ENCODE measurements around the gene TMEM52B. TPM values are rescaled to one million over a fixed set of nuclear protein-coding genes. Genes with fewer than 3 reads are reported as not detected.

The TMEM52B gene
- total RNA-seq (2021) = 0.24 TPM in 1 of 2 replicates, not detected in the other
- percentile 8 among the genes with signal in this experiment for Bru-seq, nascent RNA
- percentile 7 among the genes with signal in this experiment for BruChase-seq, experiment 1, labeled RNA remaining after a 2-hour chase
- BruChase-seq, experiment 2, labeled RNA remaining after a 6-hour chase = percentile 14 among the genes with signal in this experiment
- long read RNA-seq = 0 reads

DNA sequence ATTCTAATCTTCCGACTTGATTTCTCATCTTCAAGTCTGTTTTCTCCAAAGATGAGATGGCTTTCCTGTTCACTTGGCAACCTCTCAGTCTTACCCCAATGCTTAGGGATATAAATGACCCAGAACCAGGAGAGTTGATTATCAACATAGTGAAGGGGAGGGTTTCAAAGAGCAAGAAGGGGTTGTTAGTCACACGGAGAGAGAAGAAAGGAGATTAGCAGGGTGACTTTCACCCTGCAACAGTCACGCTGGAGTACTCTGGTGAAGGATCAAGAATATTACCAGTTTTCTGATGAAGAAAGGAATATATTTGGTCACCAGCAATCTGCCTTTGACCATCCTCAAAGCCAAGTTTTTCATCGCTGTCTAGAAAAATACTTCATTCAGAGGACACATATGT lies at the start of gene TMEM52B:
Gene TMEM52B, plus strand, starts transcription at position 212 of the 400 bp plus-strand sequence. CDS start 543 bp downstream, outside the sequence.
- H3K9me3 ChIP-seq (ENCODE audit: low read depth, low read length, poor library complexity, severe bottlenecking) = no peaks in the 10 kb centered on the region

DNA sequence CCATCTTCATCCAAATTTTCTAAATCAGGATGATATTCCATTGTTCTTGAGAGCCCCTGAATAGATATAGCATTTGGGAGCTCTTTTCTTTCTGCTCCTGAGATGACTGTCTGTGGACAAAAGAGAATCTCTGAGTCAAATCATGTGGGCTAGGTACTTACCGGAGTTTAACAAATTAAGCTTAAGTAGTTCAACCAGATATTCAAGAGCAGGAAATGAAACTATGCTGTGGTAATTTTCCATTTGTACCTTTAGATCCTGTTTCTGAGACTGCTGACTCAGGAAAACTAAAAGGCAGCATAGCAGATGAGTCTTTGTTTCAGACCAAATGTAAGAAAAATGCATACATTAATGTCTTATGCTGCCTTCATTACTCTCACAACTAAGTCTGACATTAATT lies 48.8 kb upstream of the TMEM52B start, which contains the start of gene CLEC7A:
Gene CLEC7A, minus strand, starts transcription at position 158 of the 400 bp plus-strand sequence. Its CDS starts 117 bp downstream, at position 41.
- no peaks in the 10 kb centered on the region for H3K36me3 ChIP-seq (ENCODE audit: insufficient read depth, low read length, poor library complexity, severe bottlenecking)
- CTCF ChIA-PET = no interaction called here
- no peak within 1 kb of the TSS for H3K27ac ChIP-seq (ENCODE audit: low read depth, low read length, poor library complexity, severe bottlenecking)
- POLR2A ChIA-PET (ENCODE audit: low non-redundant PET) = no interaction called here
- DNase-seq (ENCODE audit: low spot score) = peak; percentile 9
- H3K27me3 ChIP-seq (replicated peaks; ENCODE audit: insufficient read depth, low read depth, low read length, poor library complexity) = no peaks in the 10 kb centered on the region
- H3K9me3 ChIP-seq (ENCODE audit: low read depth, low read length, poor library complexity, severe bottlenecking) = no peaks in the 10 kb centered on the region
- no peak for TF ChIP-seq EZH2 (IDR thresholded peaks at IDR 0.05; ENCODE audit: borderline replicate concordance, low read depth, low read length, poor library complexity, severe bottlenecking)
- TF ChIP-seq, protein P1, sequence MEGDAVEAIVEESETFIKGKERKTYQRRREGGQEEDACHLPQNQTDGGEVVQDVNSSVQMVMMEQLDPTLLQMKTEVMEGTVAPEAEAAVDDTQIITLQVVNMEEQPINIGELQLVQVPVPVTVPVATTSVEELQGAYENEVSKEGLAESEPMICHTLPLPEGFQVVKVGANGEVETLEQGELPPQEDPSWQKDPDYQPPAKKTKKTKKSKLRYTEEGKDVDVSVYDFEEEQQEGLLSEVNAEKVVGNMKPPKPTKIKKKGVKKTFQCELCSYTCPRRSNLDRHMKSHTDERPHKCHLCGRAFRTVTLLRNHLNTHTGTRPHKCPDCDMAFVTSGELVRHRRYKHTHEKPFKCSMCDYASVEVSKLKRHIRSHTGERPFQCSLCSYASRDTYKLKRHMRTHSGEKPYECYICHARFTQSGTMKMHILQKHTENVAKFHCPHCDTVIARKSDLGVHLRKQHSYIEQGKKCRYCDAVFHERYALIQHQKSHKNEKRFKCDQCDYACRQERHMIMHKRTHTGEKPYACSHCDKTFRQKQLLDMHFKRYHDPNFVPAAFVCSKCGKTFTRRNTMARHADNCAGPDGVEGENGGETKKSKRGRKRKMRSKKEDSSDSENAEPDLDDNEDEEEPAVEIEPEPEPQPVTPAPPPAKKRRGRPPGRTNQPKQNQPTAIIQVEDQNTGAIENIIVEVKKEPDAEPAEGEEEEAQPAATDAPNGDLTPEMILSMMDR (conservative IDR thresholded peaks at IDR 0.05; ENCODE audit: low read depth, low read length) = no peak
- peaks cover 5% of the 10 kb centered on the region for H3K4me1 ChIP-seq (ENCODE audit: insufficient read depth, low read length, poor library complexity, severe bottlenecking)
- no peak within 1 kb of the TSS for H3K4me3 ChIP-seq (ENCODE audit: low read depth, low read length, poor library complexity, severe bottlenecking)
- intact Hi-C loops (cut with micrococcal nuclease; ENCODE audit: unreplicated experiment) = no loop called here
- no TSS peak for BruUV-seq (replicated peaks)

More for the DNA sequence above, at the start of gene TMEM52B:
- H3K4me3 ChIP-seq (ENCODE audit: low read depth, low read length, poor library complexity, severe bottlenecking) = no peak within 1 kb of the TSS
- no TSS peak for BruUV-seq (replicated peaks)
- no peaks in the 10 kb centered on the region for H3K4me1 ChIP-seq (ENCODE audit: insufficient read depth, low read length, poor library complexity, severe bottlenecking)
- no peaks in the 10 kb centered on the region for H3K36me3 ChIP-seq (ENCODE audit: insufficient read depth, low read length, poor library complexity, severe bottlenecking)
- ChIA-PET POLR2A (ENCODE audit: low non-redundant PET) (no interaction called here), CTCF (no interaction called here)
- no peaks in the 10 kb centered on the region for H3K27me3 ChIP-seq (replicated peaks; ENCODE audit: insufficient read depth, low read depth, low read length, poor library complexity)
- TF ChIP-seq, protein P1 (conservative IDR thresholded peaks at IDR 0.05; ENCODE audit: low read depth, low read length) = no peak
- no peak for TF ChIP-seq EZH2 (IDR thresholded peaks at IDR 0.05; ENCODE audit: borderline replicate concordance, low read depth, low read length, poor library complexity, severe bottlenecking)
- intact Hi-C loops (cut with micrococcal nuclease; ENCODE audit: unreplicated experiment) = no loop called here
- DNase-seq (ENCODE audit: low spot score) = no peak
- no peak within 1 kb of the TSS for H3K27ac ChIP-seq (ENCODE audit: low read depth, low read length, poor library complexity, severe bottlenecking)

DNA sequence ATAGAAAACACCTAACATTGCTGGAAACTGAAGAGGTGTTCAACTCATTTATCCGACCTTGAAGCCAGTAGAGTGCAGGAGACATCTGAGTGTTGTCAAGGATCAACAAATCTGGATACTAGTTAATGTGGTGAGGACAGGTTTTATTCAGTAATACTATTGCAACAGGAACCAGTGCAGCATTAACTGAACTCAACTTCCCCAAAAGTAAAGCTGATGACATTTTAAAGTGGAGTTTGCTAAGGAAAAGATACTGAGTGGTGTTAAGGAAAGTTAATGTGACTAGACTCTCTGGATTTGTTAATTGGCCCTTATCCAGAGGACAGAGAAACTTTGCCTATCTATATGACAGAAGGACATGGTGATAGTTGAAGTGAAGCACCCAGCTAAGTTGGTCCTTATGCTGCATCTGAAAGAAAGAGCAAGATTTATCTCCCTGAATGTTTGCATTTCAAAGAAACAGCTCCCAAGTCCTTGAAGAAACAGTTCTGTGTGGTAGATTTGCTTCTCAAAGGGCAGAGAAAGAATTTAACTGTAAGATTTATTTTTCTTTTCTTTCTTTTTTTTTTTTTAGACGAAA lies 47.6 kb upstream of the TMEM52B start:
- H3K36me3 ChIP-seq (ENCODE audit: insufficient read depth, low read length, poor library complexity, severe bottlenecking) = no peaks in the 10 kb centered on the region
- CTCF ChIA-PET = interaction anchor here (0.7 kb wide), 1 partner anchor 9 kb away, joined by 4 read pairs; no protein-coding TSS in a partner anchor
- BruUV-seq (replicated peaks) = no TSS peak
- TF ChIP-seq, protein P1 (conservative IDR thresholded peaks at IDR 0.05; ENCODE audit: low read depth, low read length) = no peak
- TF ChIP-seq EZH2 (IDR thresholded peaks at IDR 0.05; ENCODE audit: borderline replicate concordance, low read depth, low read length, poor library complexity, severe bottlenecking) = no peak
- peaks cover 5% of the 10 kb centered on the region for H3K4me1 ChIP-seq (ENCODE audit: insufficient read depth, low read length, poor library complexity, severe bottlenecking)
- DNase-seq (ENCODE audit: low spot score) = no peak
- intact Hi-C loops (cut with micrococcal nuclease; ENCODE audit: unreplicated experiment) = no loop called here
- no peaks in the 10 kb centered on the region for H3K9me3 ChIP-seq (ENCODE audit: low read depth, low read length, poor library complexity, severe bottlenecking)
- H3K27me3 ChIP-seq (replicated peaks; ENCODE audit: insufficient read depth, low read depth, low read length, poor library complexity) = no peaks in the 10 kb centered on the region
- POLR2A ChIA-PET (ENCODE audit: low non-redundant PET) = no interaction called here
- no peak overlapping the region for H3K27ac ChIP-seq (ENCODE audit: low read depth, low read length, poor library complexity, severe bottlenecking)
- no peak overlapping the region for H3K4me3 ChIP-seq (ENCODE audit: low read depth, low read length, poor library complexity, severe bottlenecking)

Measured in A673 (cell line).